Lower lobe of right lung (tissue), 2 donors: ENCODE results near the gene GMEB2. TPM values are rescaled to one million over a fixed set of nuclear protein-coding genes. Genes with fewer than 3 reads are reported as not detected.

Experiments used
- ATAC-seq, 2 donors: fragments of 200-7000 bp; cut with Tn5 transposase; one replicate each; pipeline ENCODE4 v1.9.1; 2020 to 2022; ENCODE audit warnings: mild to moderate bottlenecking in 2 of 2, moderate library complexity in 2 of 2
- DNase-seq: peaks from one replicate; pipeline ENCODE4 v3.0.0-alpha.2; 2020
- H3K27ac ChIP-seq: fragments of 200-600 bp; one replicate; pipeline ENCODE4 v1.8.0; 2022
- H3K27me3 ChIP-seq: fragments of 200-600 bp; one replicate; pipeline ENCODE4 v1.8.0; 2022; ENCODE audit warnings: low read depth
- H3K36me3 ChIP-seq: fragments of 200-600 bp; one replicate; pipeline ENCODE4 v1.8.0; 2022; ENCODE audit warnings: mild to moderate bottlenecking
- H3K4me1 ChIP-seq: fragments of 200-600 bp; one replicate; pipeline ENCODE4 v1.8.0; 2022
- H3K4me3 ChIP-seq: fragments of 200-600 bp; one replicate; pipeline ENCODE4 v1.8.0; 2022; ENCODE audit warnings: mild to moderate bottlenecking
- H3K9me3 ChIP-seq: fragments of 200-600 bp; one replicate; pipeline ENCODE4 v1.8.0; 2022
- CTCF ChIP-seq: fragments of 200-600 bp; IDR thresholded peaks from one replicate; pipeline ENCODE4 v1.8.0; 2022; ENCODE audit warnings: antibody characterized with exemption, mild to moderate bottlenecking
- intact Hi-C: fragments of 100-400 bp; cut with DNase I; formaldehyde crosslinking; loops from one replicate; pipeline ENCODE4 v1.11.0; 2022
- total RNA-seq: library from RNA; stranded (reverse); fragmentation: NEBNext Ultra II Directional; extraction: Animal tissue kit (Norgen Biotek cat#: 25700); gene quantifications from one replicate; pipeline ENCODE4 v1.2.1, GENCODE V29; 2021
- donor health status: DM: no; HTN: yes; CAD: no; lungs with severe emphysema.

GMEB2 gene
- total RNA-seq, 1 donor from 2014 or later: 9.7 TPM

- H3K9me3 ChIP-seq: no peaks in the 10 kb centered on the region
- H3K4me3 ChIP-seq: peak overlapping the region; percentile 91
- peak; percentile 69 for DNase-seq
- H3K36me3 ChIP-seq: peaks cover 29% of the 10 kb centered on the region
- no peak for TF ChIP-seq CTCF
- H3K27ac ChIP-seq: peak overlapping the region; percentile 85
- peak; percentile 42 to 47 for ATAC-seq
- intact Hi-C loops: no loop called here
- no peaks in the 10 kb centered on the region for H3K27me3 ChIP-seq
- peaks cover 26% of the 10 kb centered on the region for H3K4me1 ChIP-seq
Observed at GRCh38 chr20:63658749-63659187, 31.9 kb upstream of the GMEB2 start.

GRCh38 chr20:63657937-63658748 is 31.2 kb upstream of the GMEB2 start, which contains the start of gene RTEL1:
Gene RTEL1, plus strand, starts transcription at chr20:63658312. Its CDS starts 1,091 bp downstream, at chr20:63659403.
- Histone ChIP-seq H3K4me3 (peak within 1 kb of the TSS; percentile 91), H3K9me3 (no peaks in the 10 kb centered on the region), H3K36me3 (peaks cover 22% of the 10 kb centered on the region), H3K4me1 (peaks cover 29% of the 10 kb centered on the region), H3K27ac (peak within 1 kb of the TSS; percentile 85), H3K27me3 (no peaks in the 10 kb centered on the region)
- intact Hi-C loops: no loop called here
- peak; percentile 95 for DNase-seq
- no peak for TF ChIP-seq CTCF
- ATAC-seq: peak; percentile 95 to 97

- intact Hi-C loops: no loop called here
- Histone ChIP-seq H3K9me3 (no peaks in the 10 kb centered on the region), H3K4me1 (peaks cover 33% of the 10 kb centered on the region), H3K27ac (peak overlapping the region; percentile 85), H3K4me3 (peak overlapping the region; percentile 91), H3K36me3 (peaks cover 15% of the 10 kb centered on the region), H3K27me3 (peaks cover 3% of the 10 kb centered on the region)
- TF ChIP-seq CTCF: no peak
- DNase-seq (peak; percentile 49), ATAC-seq (no peak)
Observed at GRCh38 chr20:63657260-63657936, 30.5 kb upstream of the GMEB2 start.

GRCh38 chr20:63656451-63656850 is 29.6 kb upstream of the GMEB2 start:
- intact Hi-C loops: no loop called here
- TF ChIP-seq CTCF: no peak
- H3K36me3 ChIP-seq: peaks cover 5% of the 10 kb centered on the region
- ATAC-seq: no peak
- no peaks in the 10 kb centered on the region for H3K9me3 ChIP-seq
- no peak for DNase-seq
- H3K4me3 ChIP-seq: no peak overlapping the region
- peaks cover 43% of the 10 kb centered on the region for H3K4me1 ChIP-seq
- H3K27me3 ChIP-seq: peaks cover 12% of the 10 kb centered on the region
- no peak overlapping the region for H3K27ac ChIP-seq

- H3K9me3 ChIP-seq: no peaks in the 10 kb centered on the region
- no peak for TF ChIP-seq CTCF
- no peaks in the 10 kb centered on the region for H3K36me3 ChIP-seq
- no peak overlapping the region for H3K4me3 ChIP-seq
- DNase-seq (no peak), ATAC-seq (no peak)
- H3K4me1 ChIP-seq: peaks cover 47% of the 10 kb centered on the region
- H3K27me3 ChIP-seq: peaks cover 14% of the 10 kb centered on the region
- H3K27ac ChIP-seq: no peak overlapping the region
- intact Hi-C loops: no loop called here
Observed at GRCh38 chr20:63655249-63655648, 28.3 kb upstream of the GMEB2 start.
